ENCODE measurements around the gene BRAF.
"Not testable (repeated sequence)": the region's sequence is repeated elsewhere in the genome, so short reads cannot be mapped to it uniquely, and the experiment has no call there.

Gene BRAF

DNA sequence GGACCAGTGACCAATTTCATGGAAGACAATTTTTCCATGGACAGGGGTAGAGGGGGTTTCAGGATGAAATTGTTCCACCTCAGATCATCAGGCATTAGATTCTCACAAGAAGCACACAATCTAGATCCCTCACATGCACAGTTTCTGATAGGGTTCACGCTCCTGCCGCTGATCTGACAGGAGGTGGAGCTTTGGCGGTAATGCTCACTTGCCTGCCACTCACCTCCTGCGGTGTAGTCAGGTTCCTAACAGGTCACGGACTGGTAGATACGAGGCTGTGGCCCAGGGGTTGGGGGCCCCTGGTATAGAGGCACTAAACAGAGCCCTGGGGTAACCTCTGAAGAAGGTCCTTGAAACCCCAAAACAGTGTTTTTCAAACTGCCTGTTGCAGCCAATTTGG lies 6.5 kb downstream of the BRAF start:
- TF ChIP-seq, protein P1, sequence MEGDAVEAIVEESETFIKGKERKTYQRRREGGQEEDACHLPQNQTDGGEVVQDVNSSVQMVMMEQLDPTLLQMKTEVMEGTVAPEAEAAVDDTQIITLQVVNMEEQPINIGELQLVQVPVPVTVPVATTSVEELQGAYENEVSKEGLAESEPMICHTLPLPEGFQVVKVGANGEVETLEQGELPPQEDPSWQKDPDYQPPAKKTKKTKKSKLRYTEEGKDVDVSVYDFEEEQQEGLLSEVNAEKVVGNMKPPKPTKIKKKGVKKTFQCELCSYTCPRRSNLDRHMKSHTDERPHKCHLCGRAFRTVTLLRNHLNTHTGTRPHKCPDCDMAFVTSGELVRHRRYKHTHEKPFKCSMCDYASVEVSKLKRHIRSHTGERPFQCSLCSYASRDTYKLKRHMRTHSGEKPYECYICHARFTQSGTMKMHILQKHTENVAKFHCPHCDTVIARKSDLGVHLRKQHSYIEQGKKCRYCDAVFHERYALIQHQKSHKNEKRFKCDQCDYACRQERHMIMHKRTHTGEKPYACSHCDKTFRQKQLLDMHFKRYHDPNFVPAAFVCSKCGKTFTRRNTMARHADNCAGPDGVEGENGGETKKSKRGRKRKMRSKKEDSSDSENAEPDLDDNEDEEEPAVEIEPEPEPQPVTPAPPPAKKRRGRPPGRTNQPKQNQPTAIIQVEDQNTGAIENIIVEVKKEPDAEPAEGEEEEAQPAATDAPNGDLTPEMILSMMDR (IDR thresholded peaks at IDR 0.05; ENCODE audit: control extremely low read depth, extremely low read depth, low read depth, missing control alignments): no peak
- no peak for DNase-seq (ENCODE audit: extremely low spot score)
- CTCF ChIA-PET: interaction anchor here (1.1 to 1.2 kb wide), 2 partner anchors 9 to 56 kb away, joined by 3 read pairs; no protein-coding TSS in a partner anchor
- POLR2A ChIA-PET: no interaction called here

DNA sequence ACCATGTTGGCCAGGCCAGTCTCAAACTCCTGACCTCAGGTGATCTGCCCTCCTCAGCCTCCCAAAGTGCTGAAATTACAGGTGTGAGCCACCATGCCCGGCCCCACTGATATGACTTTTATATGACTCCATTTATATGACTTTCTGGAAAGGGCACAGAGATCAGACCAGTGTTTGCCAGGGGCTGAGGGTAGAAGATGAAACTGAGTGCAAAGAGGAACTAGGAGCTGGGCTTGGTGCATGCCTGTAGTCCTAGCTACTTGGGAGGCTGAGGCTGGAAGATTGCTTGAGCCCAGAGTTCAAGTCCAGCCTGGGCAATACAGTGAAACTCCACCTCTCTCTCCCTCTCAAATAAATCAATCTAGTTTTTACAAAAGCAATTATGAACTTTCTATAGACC lies 7.5 kb downstream of the BRAF start:
- no peak for DNase-seq (ENCODE audit: extremely low spot score)
- CTCF ChIA-PET: interaction anchor here (1.0 to 1.2 kb wide), 4 partner anchors 8 to 112 kb away, joined by 3 to 4 read pairs (median 3); no protein-coding TSS in a partner anchor
- POLR2A ChIA-PET: no interaction called here
- TF ChIP-seq, protein P1 (IDR thresholded peaks at IDR 0.05; ENCODE audit: control extremely low read depth, extremely low read depth, low read depth, missing control alignments): no peak

DNA sequence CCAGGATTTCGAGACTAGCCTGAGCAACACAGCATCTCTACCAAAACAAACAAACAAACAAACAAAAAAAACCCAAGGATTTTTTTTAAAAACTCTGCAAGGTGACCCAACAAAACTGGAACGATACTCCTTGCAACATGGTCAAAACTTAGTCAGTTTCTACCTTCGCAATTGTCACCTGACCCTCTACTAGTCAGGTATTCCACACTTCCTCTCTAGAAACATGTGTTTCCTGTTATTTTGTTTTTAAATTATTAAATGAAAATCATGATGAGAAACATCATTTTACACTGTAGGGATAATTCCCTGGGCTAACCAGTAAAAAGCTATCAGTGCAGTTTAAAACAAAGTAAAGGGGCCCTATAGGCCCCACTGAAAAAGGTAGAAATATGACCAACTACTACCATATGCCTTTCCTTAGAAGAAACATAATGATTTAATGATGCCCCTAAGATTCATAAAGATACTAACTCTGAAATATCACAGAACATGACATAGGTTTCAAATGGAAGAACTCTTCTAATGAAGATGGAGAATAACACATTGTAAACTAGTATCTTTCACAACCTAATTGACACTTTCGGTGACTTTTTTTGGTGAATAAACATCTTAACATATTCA lies 8.7 kb downstream of the BRAF start:
- CTCF ChIA-PET: no interaction called here
- DNase-seq (ENCODE audit: extremely low spot score): no peak
- POLR2A ChIA-PET: no interaction called here
- TF ChIP-seq, protein P1 (IDR thresholded peaks at IDR 0.05; ENCODE audit: control extremely low read depth, extremely low read depth, low read depth, missing control alignments): no peak

DNA sequence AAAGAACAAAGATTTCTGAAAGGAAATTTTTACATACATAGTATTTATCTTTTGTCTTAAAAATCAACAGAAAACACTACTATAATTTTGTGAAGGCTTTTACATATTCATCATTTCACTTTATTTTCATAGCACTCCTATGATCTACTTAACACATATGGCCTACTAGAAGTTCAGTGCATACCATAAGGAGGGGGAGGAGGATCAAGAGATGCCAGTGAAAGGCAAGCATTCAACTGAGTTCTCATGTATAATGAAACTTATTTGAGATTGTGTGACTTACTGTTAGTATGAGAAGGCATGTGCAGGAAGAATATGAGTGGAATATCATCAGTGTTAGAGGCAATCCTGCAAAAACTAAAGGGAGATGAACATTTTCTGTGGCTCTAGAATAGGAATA lies 10.6 kb downstream of the BRAF start:
- TF ChIP-seq, protein P1 (IDR thresholded peaks at IDR 0.05; ENCODE audit: control extremely low read depth, extremely low read depth, low read depth, missing control alignments): no peak
- ChIA-PET POLR2A (no interaction called here), CTCF (interaction anchor here (1.0 kb wide), 1 partner anchor 15 kb away, joined by 3 read pairs; no protein-coding TSS in a partner anchor)
- no peak for DNase-seq (ENCODE audit: extremely low spot score)

DNA sequence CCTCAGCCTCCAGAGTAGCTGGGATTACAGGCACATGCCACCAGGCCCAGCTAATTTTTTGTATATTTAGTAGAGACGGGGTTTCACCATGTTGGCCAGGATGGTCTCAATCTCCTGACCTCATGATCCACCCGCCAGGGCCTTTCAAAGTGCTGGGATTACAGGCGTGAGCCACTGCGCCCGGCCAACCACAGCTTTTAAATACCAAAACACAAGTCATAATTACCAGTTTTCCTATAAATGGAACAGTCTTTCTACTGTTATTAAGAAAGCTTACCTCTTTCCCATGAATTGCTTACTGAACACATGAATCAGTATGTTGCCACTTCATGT lies 11.2 kb downstream of the BRAF start:
- CTCF ChIA-PET; POLR2A ChIA-PET; DNase-seq (ENCODE audit: extremely low spot score): not testable (repeated sequence)

DNA sequence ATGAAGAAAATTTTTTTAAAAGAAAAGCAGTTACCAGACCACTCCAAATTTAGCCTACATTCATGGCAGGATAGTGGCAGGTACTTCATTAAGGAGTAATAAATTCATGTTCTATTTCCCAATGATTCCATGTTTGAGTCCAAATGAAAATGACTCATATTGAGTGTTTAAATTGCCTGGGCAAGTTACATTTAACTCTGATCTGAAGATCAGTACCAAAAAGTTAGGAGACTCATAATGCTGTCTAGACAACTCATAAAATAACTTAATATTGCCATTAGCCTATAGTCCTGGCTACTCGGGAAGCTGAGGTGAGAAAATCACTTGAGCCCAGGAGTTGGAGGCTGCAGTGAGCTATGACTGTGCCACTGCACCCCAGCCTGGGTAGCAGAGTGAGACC lies 13.0 kb downstream of the BRAF start:
- no peak for DNase-seq (ENCODE audit: extremely low spot score)
- POLR2A ChIA-PET: no interaction called here
- TF ChIP-seq, protein P1 (IDR thresholded peaks at IDR 0.05; ENCODE audit: control extremely low read depth, extremely low read depth, low read depth, missing control alignments): no peak
- CTCF ChIA-PET: interaction anchor here (1.5 kb wide), 1 partner anchor 12 kb away, joined by 4 read pairs; no protein-coding TSS in a partner anchor

DNA sequence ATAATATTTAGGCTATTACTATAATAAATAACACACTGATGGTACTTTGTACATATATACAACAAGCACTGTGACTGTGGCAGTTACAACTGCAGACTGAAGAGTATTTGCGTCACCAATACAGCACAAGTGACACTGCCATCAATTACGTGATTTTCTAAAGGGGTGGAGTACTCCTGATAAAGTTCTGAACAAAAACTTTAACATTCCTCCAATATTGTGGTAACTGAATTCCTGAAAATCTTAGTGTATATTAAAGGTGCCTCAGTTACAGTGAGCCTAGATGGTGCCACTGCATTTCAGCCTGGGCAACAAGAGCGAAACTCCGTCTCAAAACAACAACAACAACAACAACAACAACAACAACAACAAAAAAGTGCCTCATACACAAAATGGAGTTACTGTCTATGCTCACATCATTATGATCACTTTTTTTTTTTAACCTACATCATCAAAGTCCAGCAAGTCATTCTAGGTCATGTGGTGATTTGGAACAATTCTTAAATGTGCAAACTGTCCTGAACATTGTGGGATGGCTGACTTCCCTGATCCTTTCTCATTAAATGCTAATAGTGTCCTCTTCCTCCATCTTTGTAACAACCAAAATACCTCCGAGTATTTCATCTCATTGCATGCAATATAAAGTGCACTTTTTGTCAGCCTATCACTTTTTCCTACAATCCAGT lies 15.1 kb downstream of the BRAF start:
- DNase-seq (ENCODE audit: extremely low spot score): no peak
- ChIA-PET CTCF (interaction anchor here (1.0 kb wide), 1 partner anchor 8 kb away, joined by 3 read pairs; no protein-coding TSS in a partner anchor), POLR2A (no interaction called here)
- TF ChIP-seq, protein P1 (IDR thresholded peaks at IDR 0.05; ENCODE audit: control extremely low read depth, extremely low read depth, low read depth, missing control alignments): no peak

All from GM10248 (cell line).